SH-SY5Y (cell line): ENCODE measurements around the gene RNASEH2B.

Source experiments
- GATA2 ChIP-seq: IDR thresholded peaks from 2 replicates; pipeline ENCODE4 v1.6.1; 2011; ENCODE audit warnings: mild to moderate bottlenecking, low read depth, low read length
- GATA3 ChIP-seq: IDR thresholded peaks from 2 replicates; pipeline ENCODE4 v1.6.1; 2011; ENCODE audit warnings: low read depth, mild to moderate bottlenecking, low read length, moderate library complexity

GRCh38 chr13:50867637-50867945 lies 42.0 kb upstream of the RNASEH2B start:
- no peak for TF ChIP-seq GATA2
- TF ChIP-seq GATA3: no peak
